GM19452 (cell line): Measurements from ENCODE around the gene MAN1A2.

Source experiments
- ATAC-seq: cut with Tn5 transposase; IDR thresholded peaks from one replicate; pipeline ENCODE4 v1.9.1; 2021; ENCODE audit not compliant: unreplicated experiment

MAN1A2 gene

GRCh38 chr1:117481410-117481809 is 114.2 kb downstream of the MAN1A2 start:
- ATAC-seq, result no peak

DNA sequence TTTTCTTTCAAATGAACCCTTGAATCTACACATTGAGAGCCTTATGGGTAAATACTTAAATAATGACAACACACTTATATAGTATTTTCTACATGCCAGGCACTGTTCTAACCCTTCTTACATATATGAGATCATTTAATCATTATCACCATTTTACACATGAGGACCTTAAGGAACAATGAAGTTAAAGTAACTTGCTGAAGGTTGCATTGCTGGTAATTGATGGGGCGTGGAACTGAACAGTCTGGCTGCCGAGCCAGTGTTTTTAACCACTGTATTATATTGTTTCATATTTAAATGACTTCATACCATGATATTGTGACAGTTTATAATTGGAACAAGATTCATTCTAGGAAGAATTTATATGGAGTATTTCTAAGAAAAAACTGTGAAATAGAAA is 126.7 kb downstream of the MAN1A2 start:
- no peak for ATAC-seq

DNA sequence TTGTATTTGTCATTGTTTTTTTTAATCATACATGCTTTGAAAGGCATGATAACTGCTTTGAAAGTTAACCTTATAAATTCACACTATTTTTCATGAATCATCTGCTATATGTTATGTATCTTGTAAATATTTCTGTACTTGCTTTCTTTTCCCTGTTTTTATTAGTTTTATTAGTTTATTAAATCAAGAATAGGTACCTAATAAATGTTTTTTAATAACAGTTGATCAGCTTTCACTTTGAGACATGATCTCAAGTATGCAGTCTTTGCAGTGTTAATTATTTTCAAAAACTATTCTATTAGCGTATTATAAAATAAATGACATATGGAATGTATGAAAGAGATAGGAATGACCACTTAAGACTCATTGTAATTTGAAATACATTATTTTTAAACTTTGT is 127.8 kb downstream of the MAN1A2 start:
- no peak for ATAC-seq

GRCh38 chr1:117499071-117499470 is 131.8 kb downstream of the MAN1A2 start:
- no peak for ATAC-seq

DNA sequence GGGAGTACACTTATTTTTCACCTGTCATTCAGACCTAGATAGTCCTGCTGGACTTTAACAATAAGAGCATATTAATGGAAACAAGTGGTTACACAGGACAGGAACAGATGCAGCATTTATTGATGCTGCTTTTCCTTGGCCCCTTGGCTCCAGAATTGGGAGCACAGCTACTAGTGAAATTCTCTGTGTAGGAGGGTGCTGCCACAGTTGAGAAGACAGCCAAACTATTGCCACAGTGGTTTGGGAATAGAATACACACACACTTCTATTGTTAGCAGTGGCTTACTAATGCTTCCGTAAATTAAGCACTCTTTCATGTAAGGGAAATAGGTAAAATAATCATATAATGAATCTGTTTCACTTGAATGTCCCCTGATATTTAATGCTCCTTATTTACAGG is 133.3 kb downstream of the MAN1A2 start:
- ATAC-seq, result no peak

- no peak for ATAC-seq
These were observed 134.0 kb downstream of the MAN1A2 start for GRCh38 chr1:117501281-117501680.

DNA sequence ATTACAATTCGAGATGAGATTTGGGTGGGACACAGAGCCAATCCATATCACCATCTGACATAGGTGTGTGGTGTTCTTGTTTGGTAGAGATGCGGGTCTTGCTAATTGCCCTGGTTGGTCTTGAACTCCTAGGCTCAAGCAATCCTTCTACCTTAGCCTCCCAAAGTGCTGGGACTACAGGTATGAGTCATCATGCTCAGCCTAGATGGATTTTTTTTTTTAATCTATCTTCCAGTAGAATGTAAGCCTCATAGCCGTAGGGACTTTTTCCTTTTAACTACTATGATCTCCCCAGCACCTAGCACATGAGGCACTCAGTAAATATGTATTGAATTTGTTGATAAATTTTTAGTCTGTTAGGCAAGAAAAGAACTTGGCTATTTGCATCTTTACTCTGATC is 144.0 kb downstream of the MAN1A2 start:
- no peak for ATAC-seq

GRCh38 chr1:117512728-117513321 is 145.6 kb downstream of the MAN1A2 start:
- no peak for ATAC-seq

DNA sequence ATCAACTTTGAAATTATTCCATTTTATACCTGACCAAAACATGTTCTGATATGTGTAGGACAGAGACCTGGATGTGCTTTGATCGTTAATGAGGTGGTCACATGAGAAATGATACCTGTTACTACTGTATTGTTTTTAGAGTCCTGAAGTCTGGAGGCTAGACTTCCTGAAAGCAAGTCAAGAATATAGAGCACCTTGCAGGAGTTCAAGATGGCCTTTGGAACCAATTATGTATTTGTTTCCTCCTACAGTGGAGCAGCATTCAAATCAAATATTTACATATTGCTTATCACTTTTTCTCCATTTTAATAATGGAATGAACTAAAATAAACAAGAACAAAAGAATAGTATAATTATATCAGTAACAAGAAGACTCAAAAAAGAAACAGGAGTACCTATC is 155.9 kb downstream of the MAN1A2 start:
- ATAC-seq, result no peak

- no peak for ATAC-seq
These were observed 159.8 kb downstream of the MAN1A2 start for GRCh38 chr1:117527074-117527473.

DNA sequence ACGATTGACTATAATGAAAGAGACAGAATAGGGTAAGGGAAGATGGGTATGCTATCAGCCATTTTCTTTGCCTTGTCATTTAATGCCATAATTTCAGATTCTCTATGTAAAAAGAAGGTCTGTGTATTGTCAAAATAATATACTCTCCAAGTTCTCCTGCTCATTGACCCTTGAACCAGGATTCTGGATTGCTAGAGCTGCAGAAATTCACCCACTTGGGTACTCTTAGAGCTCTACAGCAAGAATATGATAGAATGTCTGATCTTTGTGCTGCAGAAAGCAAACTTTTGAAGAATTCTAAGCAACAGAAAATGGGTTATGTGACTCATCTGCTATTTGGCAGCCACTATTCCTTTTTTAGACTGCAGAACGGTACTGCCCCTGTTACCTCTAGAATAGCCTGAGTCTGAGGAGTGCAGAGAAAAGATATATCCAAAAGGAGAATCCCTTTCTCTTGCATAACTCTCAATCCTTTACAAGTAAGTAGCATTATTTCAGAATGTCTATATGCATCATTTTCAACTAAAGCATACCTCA is 160.4 kb downstream of the MAN1A2 start:
- no peak for ATAC-seq

DNA sequence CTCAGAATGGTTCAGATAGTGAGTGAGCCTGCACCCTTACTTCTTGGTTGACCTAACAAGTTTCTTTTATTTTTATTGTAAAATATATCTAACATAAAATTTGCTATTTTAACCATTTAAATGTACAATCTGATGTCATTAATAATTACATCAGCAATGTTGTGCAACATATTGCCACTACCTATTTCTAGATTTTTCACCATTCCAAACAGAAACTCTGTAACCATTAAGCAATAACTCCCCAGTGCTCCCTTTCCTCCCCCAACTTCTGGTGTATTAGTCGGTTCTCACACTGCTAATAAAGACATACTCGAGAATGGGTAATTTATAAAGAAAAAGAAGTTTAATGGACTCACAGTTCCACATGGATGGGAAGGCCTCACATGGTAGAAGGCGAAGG is 162.4 kb downstream of the MAN1A2 start:
- ATAC-seq, result no peak

GRCh38 chr1:117531222-117531621 is 164.0 kb downstream of the MAN1A2 start:
- no peak for ATAC-seq

- ATAC-seq, result peak; percentile 74
These were observed 167.8 kb downstream of the MAN1A2 start for GRCh38 chr1:117534995-117535467.

GRCh38 chr1:117535821-117536220 is 168.6 kb downstream of the MAN1A2 start:
- no peak for ATAC-seq

DNA sequence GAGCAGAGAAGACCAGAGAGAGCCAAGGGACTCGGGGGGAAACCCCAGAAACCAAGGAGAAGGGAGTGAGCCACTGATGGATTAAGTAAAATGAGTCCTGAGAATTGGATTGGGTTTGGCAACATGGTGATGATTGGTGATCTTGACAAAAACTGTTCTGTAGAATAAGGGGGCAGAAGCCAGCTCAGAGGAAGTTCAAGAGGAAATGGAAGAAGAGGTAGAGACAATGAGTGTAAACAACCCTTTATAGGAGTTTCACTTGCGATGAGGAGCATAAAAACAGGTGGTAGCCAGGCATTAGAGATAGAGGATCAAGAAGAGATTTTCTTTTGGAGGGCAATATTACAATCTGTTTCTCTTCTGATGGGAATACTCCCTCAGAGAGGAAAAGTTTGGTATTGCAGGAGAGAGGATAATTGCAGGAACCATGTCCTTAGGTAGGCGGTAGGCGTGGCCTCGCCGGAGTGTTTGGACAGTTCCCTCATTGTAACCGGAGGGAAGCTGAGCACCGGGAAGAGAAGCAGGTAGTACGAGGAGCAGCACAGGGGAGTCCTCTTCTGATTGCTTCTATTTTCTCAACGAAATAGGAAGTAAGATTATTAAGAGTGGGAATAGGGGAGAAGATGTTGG is 170.2 kb downstream of the MAN1A2 start:
- ATAC-seq, result no peak

- ATAC-seq, result no peak
These were observed 173.3 kb downstream of the MAN1A2 start for GRCh38 chr1:117540532-117540931.

GRCh38 chr1:117541003-117541402 is 173.8 kb downstream of the MAN1A2 start:
- ATAC-seq, result no peak

DNA sequence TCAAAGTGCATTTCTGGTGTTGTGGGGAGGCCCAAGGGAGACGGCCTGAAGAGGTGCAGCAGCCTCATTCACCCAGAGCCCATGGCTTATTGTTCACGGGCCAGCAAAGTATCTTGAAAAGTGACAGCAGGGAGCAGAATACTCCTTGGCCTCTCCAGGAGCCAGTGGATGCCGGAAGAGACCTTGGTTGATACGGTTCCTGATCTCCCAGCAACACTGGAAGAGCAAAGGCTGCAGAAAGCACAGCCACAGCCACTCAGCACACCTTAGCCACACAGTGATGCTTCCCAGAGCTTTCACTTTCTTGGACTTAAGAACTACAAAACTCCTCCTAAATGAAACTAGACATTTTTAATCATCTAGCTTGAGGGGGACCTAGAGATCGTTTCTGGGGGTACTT is 174.3 kb downstream of the MAN1A2 start:
- no peak for ATAC-seq

DNA sequence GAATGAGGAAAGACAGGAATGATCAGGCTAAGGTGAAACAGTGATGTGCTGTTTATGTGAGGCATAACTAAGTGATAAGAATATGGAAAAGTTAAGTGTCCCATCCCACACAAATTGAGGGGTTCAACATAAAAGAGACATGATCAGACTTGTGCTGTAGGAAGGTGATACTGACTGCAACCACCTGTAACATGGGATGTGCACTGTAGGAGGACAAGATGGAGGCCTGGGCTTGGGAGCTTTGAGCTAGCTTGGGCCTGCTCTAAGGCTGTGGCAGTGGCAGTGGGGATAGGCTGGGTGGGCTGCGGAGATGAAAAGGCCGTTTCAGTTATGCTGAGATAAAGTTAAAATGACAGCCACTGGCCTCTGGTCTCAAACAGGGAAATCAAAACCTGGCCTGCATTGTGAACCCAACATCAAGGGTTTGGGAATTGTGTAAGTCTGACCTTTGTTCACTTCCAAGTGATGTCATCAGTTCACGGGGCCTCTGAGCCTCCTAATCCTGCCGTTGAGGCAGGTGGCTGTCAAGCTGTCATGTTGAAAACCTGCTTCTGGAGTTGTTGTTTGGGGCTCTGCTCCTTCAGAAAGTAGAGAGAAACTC is 177.4 kb downstream of the MAN1A2 start:
- ATAC-seq, result no peak

DNA sequence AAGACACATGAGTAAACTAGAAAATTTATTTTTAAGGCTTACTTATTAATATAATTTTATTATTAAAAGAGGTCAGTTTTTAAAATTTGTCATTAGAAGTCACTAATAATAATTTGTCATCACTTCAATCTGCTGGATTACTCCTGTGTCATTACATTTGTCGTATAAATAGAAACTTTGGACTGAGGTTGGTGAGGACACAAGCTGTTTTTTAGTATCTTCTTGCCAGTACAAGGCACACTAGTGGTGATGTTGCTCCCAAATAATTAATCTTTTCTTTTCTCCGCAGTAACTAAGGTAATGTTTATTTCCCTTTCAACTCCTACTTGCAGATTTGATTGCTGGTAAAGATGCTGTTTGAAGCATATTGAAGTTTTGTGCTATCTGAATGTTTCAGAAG is 179.2 kb downstream of the MAN1A2 start:
- no peak for ATAC-seq

- ATAC-seq, result no peak
These were observed 186.2 kb downstream of the MAN1A2 start for GRCh38 chr1:117553471-117553870.
